GM19467 (cell line): ENCODE measurements around the gene ZNF766.
A peak's percentile ranks its signal among the peaks of the same experiment; 100 is the strongest.
"Not testable (repeated sequence)": the region's sequence is repeated elsewhere in the genome, so short reads cannot be mapped to it uniquely, and the experiment has no call there.

Experiments
- ATAC-seq: cut with Tn5 transposase; IDR thresholded peaks from one replicate; pipeline ENCODE4 v1.9.1; 2021; ENCODE audit warnings: mild to moderate bottlenecking, moderate library complexity; ENCODE audit not compliant: unreplicated experiment

The ZNF766 gene

GRCh38 chr19:52269338-52270261, at the start of gene ZNF766:
TSS of gene ZNF766 (plus strand) at chr19:52269587. CDS start at chr19:52269614, 27 bp downstream.
- peak; percentile 94 for ATAC-seq

- no peak for ATAC-seq
Measured at GRCh38 chr19:52219611-52220010, 49.8 kb upstream of the ZNF766 start.

- ATAC-seq: no peak
Measured at GRCh38 chr19:52221031-52221430, 48.4 kb upstream of the ZNF766 start.

- ATAC-seq: no peak
Measured at GRCh38 chr19:52221831-52222375, 47.5 kb upstream of the ZNF766 start.

- no peak for ATAC-seq
Measured at GRCh38 chr19:52224211-52224610, 45.2 kb upstream of the ZNF766 start.

- no peak for ATAC-seq
Measured at GRCh38 chr19:52226652-52227051, 42.7 kb upstream of the ZNF766 start.

GRCh38 chr19:52227196-52227940, 42.0 kb upstream of the ZNF766 start:
- no peak for ATAC-seq

GRCh38 chr19:52227980-52228379, 41.4 kb upstream of the ZNF766 start:
- no peak for ATAC-seq

GRCh38 chr19:52229524-52229923, 39.9 kb upstream of the ZNF766 start:
- no peak for ATAC-seq

- ATAC-seq: no peak
Measured at GRCh38 chr19:52230685-52231084, 38.7 kb upstream of the ZNF766 start.

- no peak for ATAC-seq
Measured at GRCh38 chr19:52231154-52231910, 38.1 kb upstream of the ZNF766 start.

- no peak for ATAC-seq
Measured at GRCh38 chr19:52234406-52234805, 35.0 kb upstream of the ZNF766 start.

GRCh38 chr19:52237197-52237596, 32.2 kb upstream of the ZNF766 start:
- ATAC-seq: no peak

- no peak for ATAC-seq
Measured at GRCh38 chr19:52237771-52238400, 31.5 kb upstream of the ZNF766 start.

GRCh38 chr19:52244021-52244420, 25.4 kb upstream of the ZNF766 start:
- ATAC-seq: no peak

- no peak for ATAC-seq
Measured at GRCh38 chr19:52248241-52248640, 21.1 kb upstream of the ZNF766 start.

GRCh38 chr19:52258426-52258825, 11.0 kb upstream of the ZNF766 start:
- ATAC-seq: no peak

- not testable (repeated sequence) for ATAC-seq
Measured at GRCh38 chr19:52265556-52265955, 3.8 kb upstream of the ZNF766 start.

- ATAC-seq: no peak
Measured at GRCh38 chr19:52270266-52270885, 989 bp downstream of the ZNF766 start.

GRCh38 chr19:52273301-52273700, 3.9 kb downstream of the ZNF766 start:
- no peak for ATAC-seq
